Measurements from ENCODE around the gene SLC31A1.

GRCh38 chr9:113181165-113181564, 40.2 kb upstream of the SLC31A1 start:
- TF ChIP-seq POLR2AphosphoS5 (IDR thresholded peaks at IDR 0.05; ENCODE audit: low read depth, low read length) (no peak), POLR2A (IDR thresholded peaks at IDR 0.05; ENCODE audit: low read depth, low read length) (no peak), POU2F2 (IDR thresholded peaks at IDR 0.05; ENCODE audit: low read depth, low read length) (no peak), TAF1 (IDR thresholded peaks at IDR 0.05; ENCODE audit: low read depth, low read length) (no peak)

Measured in GM12891 (cell line).